NT2/D1 (cell line): Measurements from ENCODE around the gene GASK1A.
"Not testable (repeated sequence)": the region's sequence is repeated elsewhere in the genome, so short reads cannot be mapped to it uniquely, and the experiment has no call there.

Experiments
- DNase-seq: peaks from one replicate; pipeline ENCODE4 v3.0.0-alpha.2; 2011; ENCODE audit warnings: low read depth, low spot score
- H3K27me3 ChIP-seq: 2 replicates; pipeline ENCODE4 v1.6.0; 2011; ENCODE audit warnings: mild to moderate bottlenecking; ENCODE audit not compliant: insufficient read length, insufficient read depth
- H3K36me3 ChIP-seq: 2 replicates; pipeline ENCODE4 v1.6.1; 2011; ENCODE audit warnings: mild to moderate bottlenecking, low read length, mixed read lengths; ENCODE audit not compliant: insufficient read depth, insufficient read length
- H3K4me1 ChIP-seq: 2 replicates; pipeline ENCODE4 v1.5.1; 2011; ENCODE audit not compliant: insufficient read depth, insufficient read length
- H3K4me3 ChIP-seq: 2 replicates; pipeline ENCODE4 v1.5.1; 2011; ENCODE audit warnings: low read depth; ENCODE audit not compliant: insufficient read length
- H3K9ac ChIP-seq: 2 replicates; pipeline ENCODE4 v1.6.0; 2011; ENCODE audit warnings: low read depth; ENCODE audit not compliant: insufficient read length
- H3K9me3 ChIP-seq: 2 replicates; pipeline ENCODE4 v1.5.1; 2011; ENCODE audit warnings: mild to moderate bottlenecking, low read length; ENCODE audit not compliant: insufficient read depth
- SUZ12 ChIP-seq: IDR thresholded peaks from 2 replicates; pipeline ENCODE4 v1.6.1; 2011; ENCODE audit not compliant: insufficient read length, insufficient read depth; ENCODE audit errors: extremely low read depth
- YY1 ChIP-seq: IDR thresholded peaks from 2 replicates; pipeline ENCODE4 v1.6.1; 2011; ENCODE audit not compliant: insufficient read length, insufficient read depth
- ZNF274 ChIP-seq: IDR thresholded peaks from 2 replicates; pipeline ENCODE4 v1.6.1; 2011; ENCODE audit warnings: mild to moderate bottlenecking, low read depth, low read length

Gene GASK1A

GRCh38 chr3:43043071-43043766, 64.1 kb downstream of the GASK1A start:
- no peak for DNase-seq
- Histone ChIP-seq H3K36me3 (no peaks in the 10 kb centered on the region), H3K9me3 (peaks cover 50% of the 10 kb centered on the region), H3K27me3 (no peaks in the 10 kb centered on the region), H3K4me3 (no peak overlapping the region), H3K9ac (no peak overlapping the region), H3K4me1 (no peaks in the 10 kb centered on the region)
- TF ChIP-seq ZNF274 (no peak), SUZ12 (no peak), YY1 (no peak)

- DNase-seq = no peak
- no peak overlapping the region for H3K9ac ChIP-seq
- no peaks in the 10 kb centered on the region for H3K27me3 ChIP-seq
- TF ChIP-seq ZNF274 (no peak), YY1 (no peak), SUZ12 (no peak)
- peaks cover 55% of the 10 kb centered on the region for H3K9me3 ChIP-seq
- H3K4me1 ChIP-seq = no peaks in the 10 kb centered on the region
- H3K4me3 ChIP-seq = no peak overlapping the region
- H3K36me3 ChIP-seq = no peaks in the 10 kb centered on the region
Observed at GRCh38 chr3:43043793-43044192, 64.7 kb downstream of the GASK1A start.

GRCh38 chr3:43045079-43045478, 66.0 kb downstream of the GASK1A start:
- H3K4me1 ChIP-seq, H3K4me3 ChIP-seq, H3K9ac ChIP-seq, H3K27me3 ChIP-seq, H3K36me3 ChIP-seq, DNase-seq: not testable (repeated sequence)
- H3K9me3 ChIP-seq = peaks cover 67% of the 10 kb centered on the region

GRCh38 chr3:43046583-43046982, 67.5 kb downstream of the GASK1A start:
- TF ChIP-seq SUZ12 (no peak), ZNF274 (no peak), YY1 (no peak)

GRCh38 chr3:43048470-43048869, 69.4 kb downstream of the GASK1A start:
- H3K9ac ChIP-seq = no peak overlapping the region
- no peaks in the 10 kb centered on the region for H3K36me3 ChIP-seq
- no peaks in the 10 kb centered on the region for H3K27me3 ChIP-seq
- TF ChIP-seq YY1 = no peak
- no peak for TF ChIP-seq ZNF274
- TF ChIP-seq SUZ12 = no peak
- no peak for DNase-seq
- no peak overlapping the region for H3K4me3 ChIP-seq
- no peaks in the 10 kb centered on the region for H3K4me1 ChIP-seq
- H3K9me3 ChIP-seq = peaks cover 81% of the 10 kb centered on the region

More at GRCh38 chr3:43046583-43046982, 67.5 kb downstream of the GASK1A start:
- Histone ChIP-seq H3K4me1 (no peaks in the 10 kb centered on the region), H3K9me3 (peaks cover 82% of the 10 kb centered on the region), H3K4me3 (no peak overlapping the region), H3K36me3 (no peaks in the 10 kb centered on the region), H3K9ac (no peak overlapping the region), H3K27me3 (no peaks in the 10 kb centered on the region)
- DNase-seq = no peak

GRCh38 chr3:43053291-43053690, 74.2 kb downstream of the GASK1A start:
- H3K9ac ChIP-seq = no peak overlapping the region
- peaks cover 3% of the 10 kb centered on the region for H3K4me1 ChIP-seq
- no peak overlapping the region for H3K4me3 ChIP-seq
- no peak for TF ChIP-seq YY1
- no peak for TF ChIP-seq ZNF274
- H3K9me3 ChIP-seq = peaks cover 34% of the 10 kb centered on the region
- no peaks in the 10 kb centered on the region for H3K27me3 ChIP-seq
- no peaks in the 10 kb centered on the region for H3K36me3 ChIP-seq
- DNase-seq = no peak

GRCh38 chr3:43054754-43055153, 75.6 kb downstream of the GASK1A start:
- no peak for DNase-seq
- Histone ChIP-seq H3K9ac (no peak overlapping the region), H3K9me3 (peaks cover 33% of the 10 kb centered on the region), H3K4me1 (peaks cover 3% of the 10 kb centered on the region), H3K36me3 (no peaks in the 10 kb centered on the region), H3K4me3 (no peak overlapping the region), H3K27me3 (no peaks in the 10 kb centered on the region)
- no peak for TF ChIP-seq ZNF274
- TF ChIP-seq SUZ12 = no peak

GRCh38 chr3:43055393-43055792, 76.3 kb downstream of the GASK1A start:
- DNase-seq = no peak
- H3K9ac ChIP-seq = no peak overlapping the region
- H3K36me3 ChIP-seq = no peaks in the 10 kb centered on the region
- peaks cover 27% of the 10 kb centered on the region for H3K9me3 ChIP-seq
- H3K4me3 ChIP-seq = no peak overlapping the region
- peaks cover 3% of the 10 kb centered on the region for H3K4me1 ChIP-seq
- TF ChIP-seq YY1 (no peak), SUZ12 (no peak), ZNF274 (no peak)
- H3K27me3 ChIP-seq = no peaks in the 10 kb centered on the region
